Astrocyte (in vitro differentiated cells and primary cell): ENCODE measurements around the gene REL. TPM values are rescaled to one million over a fixed set of nuclear protein-coding genes. Genes with fewer than 3 reads are reported as not detected.

Source experiments
- DNase-seq: peaks from one replicate; pipeline ENCODE4 v3.0.0-alpha.2; 2010; ENCODE audit warnings: low read depth
- FAIRE-seq: peaks from 2 replicates; lab custom pipeline; 2011; peaks lifted over from hg19 to GRCh38; lab: Jason Lieb, UNC
- H2AFZ ChIP-seq: 2 replicates; pipeline ENCODE4 v1.6.0; 2012; ENCODE audit warnings: low read depth, low read length, inconsistent platforms
- H3K27ac ChIP-seq: 2 replicates; pipeline ENCODE4 v1.5.1; 2011; ENCODE audit warnings: low read depth, low read length, inconsistent platforms
- H3K27me3 ChIP-seq: 2 replicates; pipeline ENCODE4 v1.6.0; 2011; ENCODE audit warnings: low read length, inconsistent platforms; ENCODE audit not compliant: insufficient read depth
- H3K36me3 ChIP-seq: 2 replicates; pipeline ENCODE4 v1.5.1; 2011; ENCODE audit warnings: low read length, inconsistent platforms; ENCODE audit not compliant: insufficient read depth
- H3K4me1 ChIP-seq: 2 replicates; pipeline ENCODE4 v1.5.1; 2011; ENCODE audit warnings: low read length, inconsistent platforms; ENCODE audit not compliant: insufficient read depth
- H3K4me2 ChIP-seq: 2 replicates; pipeline ENCODE4 v1.6.0; 2012; ENCODE audit warnings: low read length, inconsistent platforms
- H3K4me3 ChIP-seq: 2 replicates; pipeline ENCODE4 v1.5.1; 2011; ENCODE audit warnings: low read depth, mild to moderate bottlenecking, low read length, inconsistent platforms; ENCODE audit not compliant: insufficient read depth
- H3K79me2 ChIP-seq: 2 replicates; pipeline ENCODE4 v1.6.0; 2012; ENCODE audit warnings: mild to moderate bottlenecking, low read length, inconsistent platforms; ENCODE audit not compliant: insufficient read depth
- H3K9ac ChIP-seq: 2 replicates; pipeline ENCODE4 v1.6.0; 2012; ENCODE audit warnings: mild to moderate bottlenecking, low read length, inconsistent platforms
- H3K9me3 ChIP-seq: 2 replicates; pipeline ENCODE4 v1.5.1; 2012; ENCODE audit warnings: low read depth, mild to moderate bottlenecking, low read length, inconsistent platforms; ENCODE audit not compliant: insufficient read depth
- H4K20me1 ChIP-seq: 2 replicates; pipeline ENCODE4 v1.6.0; 2012; ENCODE audit warnings: low read length, inconsistent platforms; ENCODE audit not compliant: insufficient read depth
- H3K27ac Mint-ChIP-seq: one replicate; pipeline ENCODE4 v1.8.0; 2021; ENCODE audit warnings: mild to moderate bottlenecking, mixed read lengths; ENCODE audit not compliant: unreplicated experiment
- H3K27me3 Mint-ChIP-seq: one replicate; pipeline ENCODE4 v1.8.0; 2021; ENCODE audit warnings: low read depth, mixed read lengths; ENCODE audit not compliant: unreplicated experiment
- H3K36me3 Mint-ChIP-seq: one replicate; pipeline ENCODE4 v1.8.0; 2021; ENCODE audit warnings: low read depth, mixed read lengths; ENCODE audit not compliant: unreplicated experiment
- H3K4me1 Mint-ChIP-seq: one replicate; pipeline ENCODE4 v1.8.0; 2021; ENCODE audit warnings: low read depth, mixed read lengths; ENCODE audit not compliant: unreplicated experiment
- H3K4me3 Mint-ChIP-seq: one replicate; pipeline ENCODE4 v1.8.0; 2021; ENCODE audit warnings: mild to moderate bottlenecking, moderate library complexity, mixed read lengths; ENCODE audit not compliant: unreplicated experiment
- H3K9me3 Mint-ChIP-seq: one replicate; pipeline ENCODE4 v1.8.0; 2021; ENCODE audit warnings: mild to moderate bottlenecking, mixed read lengths; ENCODE audit not compliant: unreplicated experiment
- EZH2 ChIP-seq: IDR thresholded peaks from 2 replicates; pipeline ENCODE4 v1.6.1; 2012; ENCODE audit warnings: mild to moderate bottlenecking, low read length, inconsistent platforms; ENCODE audit not compliant: insufficient read depth
- total RNA-seq: library from RNA; stranded (reverse); gene quantifications from 2 replicates; pipeline ENCODE4 v1.2.1, GENCODE V29; 2021
- TF ChIP-seq, protein P1 (sequence below): IDR thresholded peaks from 2 replicates; pipeline ENCODE4 v1.5.1; 2011; ENCODE audit warnings: low read depth, mild to moderate bottlenecking, inconsistent platforms, low read length, moderate library complexity; ENCODE audit not compliant: insufficient read depth

The REL gene
- total RNA-seq, 1 donor from 2014 or later, result 6.5 TPM

DNA sequence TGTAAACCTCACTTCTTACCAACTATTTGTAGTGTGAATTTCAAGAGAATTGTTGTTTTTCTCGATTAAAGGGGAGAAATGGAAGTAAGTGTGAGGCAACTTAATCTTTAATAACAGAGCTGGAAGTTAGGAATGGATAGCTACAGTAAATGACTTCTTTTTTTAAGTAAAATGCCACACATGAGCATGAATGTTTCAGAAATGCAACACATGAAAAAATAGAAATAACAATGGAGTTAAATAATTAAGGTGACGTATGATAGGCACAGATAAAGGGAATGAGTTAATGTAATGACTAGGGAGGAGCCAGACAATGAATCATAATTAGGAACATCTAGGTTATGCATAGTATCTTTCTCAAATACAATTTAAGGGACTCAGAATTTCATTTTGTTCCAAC is 3.4 kb downstream of the REL start:
- H3K36me3 ChIP-seq, result no peaks in the 10 kb centered on the region
- H3K79me2 ChIP-seq, result peaks cover 40% of the 10 kb centered on the region
- H3K27me3 ChIP-seq, result no peaks in the 10 kb centered on the region
- H2AFZ ChIP-seq, result no peak overlapping the region
- H4K20me1 ChIP-seq, result no peaks in the 10 kb centered on the region
- TF ChIP-seq, protein P1, sequence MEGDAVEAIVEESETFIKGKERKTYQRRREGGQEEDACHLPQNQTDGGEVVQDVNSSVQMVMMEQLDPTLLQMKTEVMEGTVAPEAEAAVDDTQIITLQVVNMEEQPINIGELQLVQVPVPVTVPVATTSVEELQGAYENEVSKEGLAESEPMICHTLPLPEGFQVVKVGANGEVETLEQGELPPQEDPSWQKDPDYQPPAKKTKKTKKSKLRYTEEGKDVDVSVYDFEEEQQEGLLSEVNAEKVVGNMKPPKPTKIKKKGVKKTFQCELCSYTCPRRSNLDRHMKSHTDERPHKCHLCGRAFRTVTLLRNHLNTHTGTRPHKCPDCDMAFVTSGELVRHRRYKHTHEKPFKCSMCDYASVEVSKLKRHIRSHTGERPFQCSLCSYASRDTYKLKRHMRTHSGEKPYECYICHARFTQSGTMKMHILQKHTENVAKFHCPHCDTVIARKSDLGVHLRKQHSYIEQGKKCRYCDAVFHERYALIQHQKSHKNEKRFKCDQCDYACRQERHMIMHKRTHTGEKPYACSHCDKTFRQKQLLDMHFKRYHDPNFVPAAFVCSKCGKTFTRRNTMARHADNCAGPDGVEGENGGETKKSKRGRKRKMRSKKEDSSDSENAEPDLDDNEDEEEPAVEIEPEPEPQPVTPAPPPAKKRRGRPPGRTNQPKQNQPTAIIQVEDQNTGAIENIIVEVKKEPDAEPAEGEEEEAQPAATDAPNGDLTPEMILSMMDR, result no peak
- TF ChIP-seq EZH2, result no peak
- no peak overlapping the region for H3K27ac Mint-ChIP-seq
- peaks cover 2% of the 10 kb centered on the region for H3K4me1 ChIP-seq
- H3K36me3 Mint-ChIP-seq, result no peaks in the 10 kb centered on the region
- no peak overlapping the region for H3K9ac ChIP-seq
- FAIRE-seq, result no peak
- no peaks in the 10 kb centered on the region for H3K9me3 ChIP-seq
- H3K9me3 Mint-ChIP-seq, result no peaks in the 10 kb centered on the region
- no peak overlapping the region for H3K4me3 Mint-ChIP-seq
- H3K27ac ChIP-seq, result no peak overlapping the region
- H3K4me1 Mint-ChIP-seq, result peaks cover 15% of the 10 kb centered on the region
- H3K4me2 ChIP-seq, result no peak overlapping the region
- peak; percentile 51 for DNase-seq
- no peaks in the 10 kb centered on the region for H3K27me3 Mint-ChIP-seq
- H3K4me3 ChIP-seq, result no peak overlapping the region

DNA sequence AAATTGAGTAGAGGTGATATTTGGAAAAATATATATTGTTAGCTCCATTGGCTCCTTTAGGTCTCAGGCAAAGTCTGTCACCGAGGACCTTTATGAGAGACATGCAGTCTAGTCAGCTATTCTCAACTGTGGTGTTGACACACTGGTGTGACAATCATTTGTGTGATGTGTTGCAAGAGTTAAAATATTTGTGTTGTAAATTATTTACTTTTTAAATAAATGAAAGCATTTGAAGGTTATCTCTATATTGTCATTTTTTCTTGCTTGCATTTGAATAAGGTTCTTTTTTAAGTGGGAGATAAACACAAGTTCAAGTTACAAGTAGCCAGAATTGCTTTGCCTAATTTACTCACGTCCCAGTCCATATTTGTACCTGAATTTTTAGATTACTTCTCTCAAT is 4.3 kb downstream of the REL start:
- Histone ChIP-seq H3K27me3 (no peaks in the 10 kb centered on the region), H3K79me2 (peaks cover 40% of the 10 kb centered on the region), H3K36me3 (no peaks in the 10 kb centered on the region), H3K9me3 (no peaks in the 10 kb centered on the region), H3K4me1 (peaks cover 2% of the 10 kb centered on the region), H3K4me3 (no peak overlapping the region), H3K9ac (no peak overlapping the region), H4K20me1 (no peaks in the 10 kb centered on the region), H3K27ac (no peak overlapping the region), H3K4me2 (no peak overlapping the region), H2AFZ (no peak overlapping the region)
- TF ChIP-seq EZH2, result no peak
- TF ChIP-seq, protein P1, result no peak
- Mint-ChIP-seq H3K9me3 (no peaks in the 10 kb centered on the region), H3K27me3 (no peaks in the 10 kb centered on the region), H3K36me3 (no peaks in the 10 kb centered on the region), H3K4me1 (peaks cover 15% of the 10 kb centered on the region), H3K4me3 (no peak overlapping the region), H3K27ac (no peak overlapping the region)
- no peak for FAIRE-seq
- DNase-seq, result no peak

DNA sequence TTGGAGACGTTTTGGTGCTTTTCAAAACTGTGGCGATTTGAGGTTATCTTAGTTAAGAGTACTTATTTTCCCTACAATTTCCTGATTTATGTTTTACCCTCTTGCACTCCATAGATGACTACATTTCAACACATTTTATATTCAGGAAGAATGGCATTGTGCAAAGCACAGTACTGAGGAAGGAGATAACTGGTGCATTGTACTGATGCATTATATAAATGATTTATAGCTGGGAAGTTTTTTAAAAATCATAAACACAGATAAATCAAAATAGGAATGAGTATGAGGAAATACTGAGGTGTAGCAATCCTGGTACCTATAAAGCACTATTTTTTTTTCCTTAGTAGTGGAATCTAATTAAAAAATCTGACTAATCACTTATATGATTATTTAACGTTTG is 5.6 kb downstream of the REL start:
- Histone ChIP-seq H3K9me3 (no peaks in the 10 kb centered on the region), H3K27ac (no peak overlapping the region), H3K4me3 (no peak overlapping the region), H3K27me3 (no peaks in the 10 kb centered on the region), H2AFZ (no peak overlapping the region), H3K9ac (no peak overlapping the region), H4K20me1 (no peaks in the 10 kb centered on the region), H3K36me3 (no peaks in the 10 kb centered on the region), H3K79me2 (peaks cover 40% of the 10 kb centered on the region), H3K4me2 (no peak overlapping the region), H3K4me1 (peaks cover 2% of the 10 kb centered on the region)
- Mint-ChIP-seq H3K27ac (no peak overlapping the region), H3K9me3 (no peaks in the 10 kb centered on the region), H3K4me3 (no peak overlapping the region), H3K36me3 (no peaks in the 10 kb centered on the region), H3K27me3 (no peaks in the 10 kb centered on the region), H3K4me1 (peaks cover 15% of the 10 kb centered on the region)
- TF ChIP-seq EZH2, result no peak
- TF ChIP-seq, protein P1, result no peak
- FAIRE-seq, result no peak
- DNase-seq, result no peak
